Stimulated activated CD4-positive, alpha-beta T cell treated with anti-CD3 and anti-CD28 coated beads, Interleukin-2, amount 100 ng/mL, for 48 hours (primary cell): ENCODE results near the gene CDIP1.
A peak's percentile ranks its signal among the peaks of the same experiment; 100 is the strongest.

ENCODE experiments used
- DNase-seq, 2 donors: peaks; one replicate each; pipeline ENCODE4 v3.0.0-alpha.2; 2020

CDIP1 gene

GRCh38 chr16:4537376-4538343 lies 913 bp downstream of the CDIP1 start:
- DNase-seq, result no peak

GRCh38 chr16:4536391-4537106 lies 2.0 kb downstream of the CDIP1 start:
- DNase-seq, result no peak

DNA sequence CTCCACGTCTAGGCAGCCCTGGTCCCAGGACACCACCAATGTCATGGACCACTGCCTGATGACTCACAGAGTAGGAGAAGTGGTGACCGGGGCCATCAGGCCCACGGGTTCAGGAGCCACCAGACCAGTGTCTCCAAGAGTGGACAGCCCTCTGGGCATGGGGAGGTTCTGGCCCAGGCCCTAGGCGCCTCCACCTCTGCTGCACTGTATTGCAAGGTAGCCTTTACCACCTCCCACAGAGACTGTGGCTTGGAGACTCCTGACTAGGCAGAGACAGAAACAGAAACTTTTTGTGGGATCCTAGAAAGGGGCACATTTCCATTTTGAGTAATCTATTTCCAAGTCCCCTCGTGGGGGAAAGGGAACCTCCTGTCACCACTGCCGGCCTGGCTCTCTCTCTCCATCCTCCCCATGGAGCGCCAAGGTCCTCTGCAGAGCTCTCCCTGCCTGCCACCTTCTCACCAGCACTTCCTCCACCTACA lies 2.9 kb downstream of the CDIP1 start:
- DNase-seq, result peak in 1 of 2 donors; percentile 25

DNA sequence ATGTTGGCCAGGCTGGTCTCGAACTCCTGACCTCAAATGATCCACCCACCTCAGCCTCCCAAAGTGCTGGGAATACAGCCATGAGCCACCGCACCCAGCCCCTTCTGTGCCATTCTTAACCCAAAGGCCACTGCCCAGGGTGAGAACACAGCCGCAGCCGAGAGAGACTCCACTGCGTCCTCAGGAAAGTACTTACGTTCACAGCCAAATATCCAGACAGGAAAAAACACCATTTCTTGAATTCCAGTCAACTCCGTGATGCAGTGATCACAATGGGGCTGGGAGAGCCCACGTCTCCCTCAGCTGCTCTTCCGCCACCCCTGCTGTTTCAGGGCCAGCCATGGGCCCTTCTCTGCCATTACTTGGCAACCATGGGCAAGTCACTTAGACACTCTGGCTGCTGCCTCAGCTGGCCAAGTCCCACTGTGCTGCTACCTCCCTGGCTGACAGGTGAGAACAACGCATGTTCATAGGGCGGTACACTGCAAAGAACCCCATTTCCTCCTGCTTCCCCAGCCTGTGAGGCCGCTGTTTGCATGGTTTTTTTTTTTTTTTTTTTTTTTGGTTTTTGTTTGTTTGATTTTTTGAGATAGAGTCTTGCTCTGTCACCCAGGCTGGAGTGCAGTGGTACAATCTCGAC lies 4.3 kb downstream of the CDIP1 start:
- DNase-seq, result no peak

- DNase-seq, result no peak
Measured at GRCh38 chr16:4533490-4533889, 5.1 kb downstream of the CDIP1 start.

DNA sequence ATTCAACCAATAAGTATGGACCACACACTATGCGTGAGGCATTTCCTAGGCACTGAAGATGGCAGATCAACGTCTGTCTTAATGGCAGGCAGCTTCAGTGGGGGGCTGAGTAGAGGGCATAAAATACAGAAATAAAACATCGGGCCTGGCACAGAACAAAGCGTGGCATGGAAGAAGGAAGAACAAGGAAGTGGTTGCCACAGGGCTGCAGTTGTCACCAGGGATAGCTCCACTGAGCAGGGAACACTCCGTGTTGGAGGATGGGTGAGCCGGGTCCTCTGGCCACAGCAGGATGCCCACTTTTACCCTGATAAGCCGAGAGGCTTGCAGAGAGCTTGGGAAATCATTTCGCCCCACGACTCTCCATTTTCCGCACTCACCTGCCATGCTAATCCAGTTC lies 6.3 kb downstream of the CDIP1 start:
- no peak for DNase-seq

GRCh38 chr16:4531811-4532210 lies 6.8 kb downstream of the CDIP1 start:
- no peak for DNase-seq

- no peak for DNase-seq
Measured at GRCh38 chr16:4529085-4530060, 9.2 kb downstream of the CDIP1 start.

DNA sequence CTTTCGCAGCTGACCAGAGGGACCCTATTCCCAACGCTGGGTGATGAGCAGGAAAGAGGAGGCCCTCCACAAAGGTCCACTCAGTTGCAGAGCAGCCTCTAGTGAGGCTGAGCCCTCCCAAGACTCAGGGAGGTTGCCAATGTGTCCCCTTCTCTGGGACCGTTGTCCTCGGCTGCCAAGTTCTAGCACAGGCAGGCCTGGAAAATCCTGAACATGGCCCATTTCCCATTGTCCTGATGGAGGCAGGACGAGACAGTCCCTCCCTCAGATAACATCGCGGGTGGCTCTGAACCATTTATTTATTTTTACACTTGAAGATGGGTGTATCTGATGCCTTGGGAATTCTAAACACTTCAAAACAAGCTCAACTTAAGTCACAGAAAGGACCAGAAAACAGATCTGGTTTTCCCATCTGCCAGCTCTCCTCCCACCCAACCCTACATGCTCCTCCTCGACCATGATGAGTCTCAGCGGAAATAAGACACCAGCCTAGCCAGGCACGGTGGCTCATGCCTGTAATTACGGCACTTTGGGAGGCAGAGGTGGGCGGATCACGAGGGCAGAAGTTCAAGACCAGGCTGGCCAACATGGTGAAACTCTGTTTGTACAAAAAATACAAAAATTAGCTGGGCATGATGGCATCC lies 12.8 kb downstream of the CDIP1 start:
- no peak for DNase-seq

DNA sequence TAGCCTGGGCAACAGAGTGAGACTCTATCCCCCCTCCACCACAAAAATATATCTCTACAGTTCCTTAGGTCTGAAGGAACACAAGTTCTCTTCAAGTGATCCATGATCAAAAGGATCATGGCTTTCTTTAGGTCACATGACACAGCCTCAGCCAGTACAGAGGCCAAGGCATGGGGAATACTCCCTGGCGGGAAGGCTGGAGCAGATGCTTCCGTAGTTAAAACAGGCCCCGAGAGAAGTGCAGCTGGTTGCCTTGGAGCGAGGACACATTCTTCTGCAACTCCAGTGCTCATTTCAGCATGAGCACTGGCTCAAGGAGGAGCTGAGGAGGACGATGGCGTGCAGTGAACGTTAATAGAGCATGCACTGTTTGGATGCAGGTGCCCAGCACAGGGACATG lies 13.5 kb downstream of the CDIP1 start:
- no peak for DNase-seq

DNA sequence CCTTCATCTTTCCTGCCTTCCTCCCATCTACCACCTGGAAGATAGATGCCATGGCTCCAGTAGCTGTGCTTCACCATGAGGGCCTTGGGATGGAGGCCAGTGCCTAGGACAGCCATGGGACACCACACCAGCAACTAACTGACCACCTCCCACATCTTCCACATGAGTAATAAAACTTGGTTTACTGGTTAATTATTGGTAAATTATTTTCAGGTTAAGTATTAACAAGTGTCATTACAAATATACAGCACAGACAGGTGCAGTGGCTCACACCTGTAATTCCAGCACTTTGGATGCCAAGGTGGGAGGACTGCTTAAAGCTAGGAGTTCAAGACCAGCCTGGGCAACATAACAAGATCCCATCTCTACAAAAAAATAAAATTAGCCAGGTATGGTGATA lies 14.0 kb downstream of the CDIP1 start:
- no peak for DNase-seq

DNA sequence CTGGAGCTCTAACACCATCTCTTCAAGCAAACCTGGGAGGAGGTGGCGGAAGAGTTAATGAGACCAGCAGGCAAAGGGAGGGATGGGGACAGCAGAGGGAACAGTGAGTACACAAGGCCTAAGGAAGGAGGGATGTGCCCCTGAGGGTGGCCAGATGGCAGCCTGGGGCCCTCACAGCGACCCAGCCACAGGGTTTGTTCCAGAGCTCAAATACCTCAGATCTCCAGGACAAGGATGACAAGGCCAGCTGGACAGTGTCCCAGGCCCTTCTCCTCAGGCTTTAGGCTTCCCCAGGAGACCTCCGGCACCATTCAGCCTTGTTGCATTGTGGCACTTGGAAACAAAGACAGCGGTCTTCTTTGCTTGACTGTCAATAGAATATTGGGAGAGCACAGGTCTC lies 14.9 kb downstream of the CDIP1 start:
- no peak for DNase-seq

GRCh38 chr16:4522051-4522581 lies 16.5 kb downstream of the CDIP1 start:
- DNase-seq, result no peak

- DNase-seq, result no peak
Measured at GRCh38 chr16:4520913-4521312, 17.7 kb downstream of the CDIP1 start.

DNA sequence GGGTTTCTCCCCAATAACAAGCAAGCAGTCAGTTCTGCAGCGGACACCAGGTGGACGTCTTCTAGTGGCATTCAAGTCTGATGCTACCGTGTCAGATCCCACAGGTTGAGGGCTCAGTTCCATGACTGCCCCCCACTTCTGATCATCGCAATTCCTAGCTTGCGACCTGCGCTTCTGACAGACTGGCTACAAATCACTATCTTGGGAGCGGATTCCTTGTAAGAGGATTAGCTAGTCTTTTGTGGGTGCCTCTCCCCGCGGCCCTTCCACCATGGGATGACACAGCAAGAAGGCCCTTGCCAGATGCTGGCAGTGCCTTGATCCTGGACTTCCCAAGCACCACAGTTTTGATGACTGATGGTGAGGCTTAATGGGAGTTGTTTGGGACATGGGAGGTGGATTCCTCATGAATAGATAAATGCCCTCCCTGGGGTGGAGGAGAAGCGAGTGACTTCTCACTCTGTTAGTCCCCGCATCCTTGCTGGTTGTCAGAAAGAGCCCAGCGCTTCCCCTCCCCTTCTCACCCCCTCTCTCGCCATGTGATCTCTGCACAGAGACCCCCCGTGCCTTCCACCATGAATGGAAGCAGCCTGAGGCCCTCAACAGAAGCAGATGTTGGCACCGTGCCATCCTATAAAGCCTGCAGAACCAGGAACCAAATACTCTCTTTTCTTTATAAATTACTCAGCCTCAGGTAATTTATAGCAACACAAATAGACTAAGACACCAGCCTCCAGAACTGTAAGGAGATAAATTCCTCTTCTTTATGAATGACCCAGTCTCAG lies 19.1 kb downstream of the CDIP1 start:
- no peak for DNase-seq

DNA sequence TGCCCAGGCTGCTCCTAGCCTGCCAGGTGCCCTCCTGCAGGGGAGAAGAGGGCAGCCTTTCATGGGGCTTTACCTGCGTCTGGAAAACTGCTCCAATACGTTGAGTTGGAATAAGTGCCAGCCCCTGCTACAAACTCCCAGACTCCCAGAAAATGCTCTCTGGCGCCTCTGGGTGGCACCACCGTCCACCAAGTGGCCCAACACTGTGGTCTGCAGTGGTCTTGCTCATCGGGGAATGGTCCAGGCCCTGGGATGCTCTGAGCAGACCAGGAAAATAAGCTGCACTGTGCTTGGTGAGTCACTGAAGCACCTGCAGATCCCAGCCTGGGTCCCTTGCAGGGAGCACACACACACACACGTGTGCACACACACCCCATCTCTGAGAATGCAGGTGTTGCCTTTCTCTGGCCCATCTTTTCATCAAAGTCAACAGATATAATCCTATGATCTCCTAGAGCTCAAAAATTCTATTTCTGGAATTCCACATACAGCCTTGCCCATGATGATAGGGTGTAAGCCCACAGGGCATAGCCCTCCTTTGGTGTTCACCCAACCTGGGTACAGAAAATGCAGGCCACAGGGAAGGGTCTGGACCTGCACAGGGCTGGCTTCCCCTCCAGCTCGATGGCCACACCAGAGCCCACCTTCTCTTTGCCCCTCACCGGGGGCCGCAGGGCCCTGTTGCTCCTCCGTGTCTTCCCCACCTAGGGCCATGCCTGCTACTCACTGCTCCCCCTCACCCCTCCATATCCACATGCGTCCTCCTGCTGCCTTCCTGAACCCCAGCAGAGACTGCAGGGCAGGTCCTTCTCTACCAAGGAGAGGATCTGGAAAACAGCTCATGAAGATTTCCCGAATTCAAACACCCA lies 20.5 kb downstream of the CDIP1 start:
- DNase-seq, result no peak

DNA sequence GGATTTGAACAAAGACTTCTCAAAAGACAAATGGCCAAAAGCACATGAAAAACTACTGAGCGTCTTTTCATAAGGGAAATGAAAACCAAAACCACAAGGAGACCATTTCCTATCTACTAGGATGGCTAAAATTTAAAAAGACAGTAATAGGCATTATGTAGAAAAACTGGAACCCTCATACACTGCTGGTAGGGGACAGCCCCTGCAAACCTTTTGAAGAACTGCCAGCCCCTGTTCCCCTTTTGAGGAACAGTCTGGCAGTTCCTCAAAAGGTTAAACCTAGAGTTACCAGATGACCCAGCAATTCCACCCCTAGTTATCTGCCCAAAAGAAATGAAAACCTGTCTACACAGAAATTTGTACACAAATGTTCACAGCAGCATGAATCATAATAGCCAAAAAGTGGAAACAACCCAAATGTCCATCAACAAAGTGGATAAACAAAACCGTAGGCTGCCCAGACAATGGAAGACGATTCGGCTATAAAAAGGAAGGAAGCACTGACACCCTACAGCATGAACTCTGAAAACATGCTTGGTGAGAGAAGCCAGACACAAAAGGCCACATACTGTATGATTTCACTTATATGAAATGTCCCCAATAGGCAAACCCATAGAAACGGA lies 22.9 kb downstream of the CDIP1 start:
- DNase-seq, result no peak

- no peak for DNase-seq
Measured at GRCh38 chr16:4514606-4515005, 24.0 kb downstream of the CDIP1 start.

GRCh38 chr16:4513881-4514280 lies 24.7 kb downstream of the CDIP1 start:
- no peak for DNase-seq
